Measurements from ENCODE around the gene CREG2.
"Not testable (repeated sequence)": the region's sequence is repeated elsewhere in the genome, so short reads cannot be mapped to it uniquely, and the experiment has no call there.

The CREG2 gene

DNA sequence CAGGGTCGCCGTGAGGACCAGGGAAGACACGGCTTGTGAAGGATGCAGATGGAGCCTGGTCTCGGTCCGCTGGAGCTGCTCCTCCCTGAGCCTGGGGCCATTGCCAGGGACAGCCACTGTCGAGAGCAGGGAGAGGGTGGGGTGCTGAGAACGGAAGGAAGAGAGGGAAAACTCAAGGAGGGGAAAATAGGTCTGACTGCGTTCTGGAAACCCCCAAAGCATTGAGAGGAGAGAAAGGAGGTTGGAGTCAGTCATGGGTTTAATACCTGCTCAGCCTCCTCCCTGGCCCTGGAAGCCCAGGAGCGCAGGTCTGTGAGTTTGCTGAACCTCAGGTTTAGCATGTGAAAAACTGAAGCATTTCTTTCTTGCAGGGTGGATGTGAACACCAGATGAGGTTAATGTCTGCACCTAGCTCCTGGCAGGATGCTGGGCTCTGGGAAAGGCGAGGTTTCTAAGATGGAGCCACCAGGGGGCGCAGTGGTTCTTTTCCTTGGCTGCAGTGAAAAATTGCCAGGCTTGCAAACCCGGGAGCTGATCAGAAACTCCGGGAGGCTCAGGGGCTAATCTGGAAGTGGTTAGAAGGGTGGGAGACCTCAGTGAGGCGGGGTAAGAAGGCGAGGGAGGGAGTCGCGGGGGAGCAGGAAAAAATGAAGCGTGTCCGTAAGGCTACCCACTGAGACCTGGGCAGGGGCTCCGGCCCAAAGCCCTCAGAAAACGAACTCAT lies 45.2 kb downstream of the CREG2 start:
- peak; percentile 50 for DNase-seq

DNA sequence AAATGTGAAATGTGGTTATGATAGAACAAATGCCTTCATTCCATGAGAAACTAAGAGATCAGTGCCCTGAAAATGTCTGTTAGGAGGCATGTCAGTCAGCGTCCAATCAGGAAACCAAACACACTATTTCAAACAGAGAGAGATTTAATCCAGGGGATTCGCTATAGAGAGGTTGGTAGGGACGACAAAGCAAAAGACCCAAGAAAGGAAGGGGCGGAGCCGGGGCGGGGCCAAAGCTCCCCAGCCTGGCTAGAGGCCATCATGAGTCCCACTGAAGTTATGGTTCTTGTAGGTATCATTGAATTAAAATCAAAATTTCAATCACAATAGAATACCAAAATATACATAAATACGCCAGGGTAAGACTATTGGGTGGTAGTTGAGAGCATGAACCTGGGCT lies 45.9 kb downstream of the CREG2 start:
- DNase-seq = no peak

DNA sequence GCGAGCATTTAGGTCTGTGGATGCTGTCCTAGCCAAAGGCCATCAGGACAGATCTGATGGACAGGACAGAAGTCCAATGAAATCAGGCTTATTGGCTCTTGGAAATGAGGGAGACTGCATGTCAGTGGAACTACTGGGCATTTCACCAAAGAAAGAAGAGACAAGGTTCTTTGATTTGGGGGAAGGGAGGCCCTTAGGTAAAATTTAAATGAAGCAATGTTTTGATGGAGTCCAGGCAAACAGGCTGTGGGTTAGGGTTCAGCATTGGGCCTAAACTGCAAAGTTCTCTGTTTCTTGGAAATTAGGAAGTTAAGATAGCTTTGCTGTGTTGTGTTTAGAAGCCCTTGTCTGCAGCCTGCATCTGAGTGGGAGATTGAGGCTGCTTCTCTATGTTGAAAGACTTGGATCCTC lies 47.2 kb downstream of the CREG2 start:
- no peak for DNase-seq

DNA sequence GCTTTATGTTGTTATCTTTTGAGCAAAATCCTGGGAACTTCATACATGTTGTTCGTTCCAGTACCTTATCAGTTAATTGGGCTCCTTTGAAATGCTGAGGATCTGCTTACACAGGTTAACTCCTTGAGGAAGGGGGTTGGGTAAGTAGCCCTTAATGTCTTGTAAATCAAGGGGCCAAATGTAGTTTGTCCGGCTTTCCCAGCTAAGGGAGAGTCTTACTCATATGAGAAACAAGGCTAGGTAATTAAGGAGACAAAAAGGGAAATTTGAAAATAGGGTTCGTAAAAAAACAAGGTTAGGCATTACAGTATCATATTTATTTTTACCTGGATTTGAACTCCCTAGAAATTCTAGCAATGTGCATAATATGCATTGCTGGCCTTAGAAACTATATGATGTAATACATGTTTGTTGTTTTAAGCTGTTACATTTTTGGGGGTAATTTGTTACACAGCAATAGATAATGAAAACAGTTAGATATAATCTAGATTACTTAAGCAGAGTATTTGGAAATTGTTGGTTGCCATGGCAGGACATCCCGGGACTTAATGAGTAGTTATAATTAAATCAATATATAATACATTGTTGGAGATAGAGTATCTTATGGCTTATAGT lies 47.9 kb downstream of the CREG2 start:
- no peak for DNase-seq

DNA sequence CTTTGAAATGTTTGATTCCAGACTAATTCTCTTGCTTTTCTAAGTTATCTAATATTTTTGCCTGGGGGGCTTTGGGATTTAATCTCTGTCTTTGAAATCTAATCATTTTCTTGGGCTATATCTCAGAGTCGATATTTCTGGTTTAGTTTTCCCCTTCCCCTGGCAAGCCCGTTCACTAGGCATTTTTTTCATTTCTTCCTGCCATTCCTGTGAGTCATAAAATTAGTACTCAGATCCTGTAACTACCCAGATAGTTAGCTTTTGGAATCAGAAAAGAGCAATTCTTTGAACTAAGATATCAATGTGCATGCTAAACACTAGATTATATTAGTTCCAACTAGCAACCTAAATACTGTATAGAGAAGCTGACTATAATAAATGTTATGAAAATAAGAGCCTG lies 49.4 kb downstream of the CREG2 start:
- DNase-seq = no peak

DNA sequence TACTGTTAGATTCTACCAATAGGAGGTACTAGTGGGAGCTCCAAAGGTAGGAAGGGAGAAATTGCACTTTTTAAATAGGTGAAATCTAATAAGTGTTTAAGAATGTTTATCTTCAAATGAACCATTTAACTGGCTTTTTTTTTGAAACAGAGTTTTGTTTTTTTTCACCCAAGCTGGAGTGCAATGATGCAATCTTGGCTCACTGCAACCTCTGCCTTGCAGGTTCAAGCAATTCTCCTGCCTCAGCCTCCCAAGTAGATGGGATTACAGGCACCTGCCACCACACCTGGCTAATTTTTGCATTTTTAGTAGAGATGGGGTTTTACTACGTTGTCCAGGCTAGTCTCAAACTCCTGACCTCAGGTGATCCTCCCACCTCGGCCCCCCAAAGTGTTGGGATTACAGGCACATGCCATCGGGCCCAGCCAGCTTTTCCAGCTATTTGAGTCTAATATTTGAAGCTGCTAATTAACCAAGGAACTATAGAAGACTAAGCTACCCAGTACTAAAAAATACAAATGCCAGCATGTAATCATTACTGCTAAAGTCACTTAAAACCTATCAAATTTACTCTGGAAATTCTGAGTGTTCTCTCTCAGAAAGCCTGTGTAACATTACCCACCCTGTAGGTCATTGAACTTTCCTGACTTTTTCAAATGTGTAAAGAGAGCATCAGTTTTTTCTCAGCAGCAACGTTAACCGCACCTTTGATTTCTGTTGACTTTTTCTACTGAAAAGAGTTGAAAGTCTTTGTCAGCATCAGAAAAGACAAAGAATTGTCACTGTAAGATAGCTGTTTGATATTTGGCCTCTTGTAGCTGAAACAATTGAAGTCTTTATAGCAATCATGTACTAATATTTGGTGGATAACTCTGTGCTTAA lies 54.2 kb downstream of the CREG2 start:
- no peak for DNase-seq

DNA sequence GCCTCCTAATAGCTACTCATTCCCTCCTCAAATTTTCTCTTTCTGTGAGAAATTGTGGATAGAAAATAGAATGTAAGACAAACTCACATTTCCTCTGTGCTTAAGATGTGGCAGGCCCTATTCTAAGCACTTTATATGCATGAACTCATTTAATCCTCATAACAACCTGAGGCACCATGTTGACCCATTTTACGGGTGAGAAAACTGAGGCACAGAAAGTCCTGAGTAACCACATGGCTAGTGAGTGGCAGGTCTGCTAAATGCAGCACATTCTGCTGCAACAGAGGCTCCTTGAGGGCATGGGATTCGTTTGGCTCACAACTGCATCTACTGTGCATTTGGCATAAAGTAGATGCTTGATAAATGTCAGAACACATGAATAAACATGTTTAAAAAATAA lies 56.1 kb downstream of the CREG2 start:
- DNase-seq = no peak

DNA sequence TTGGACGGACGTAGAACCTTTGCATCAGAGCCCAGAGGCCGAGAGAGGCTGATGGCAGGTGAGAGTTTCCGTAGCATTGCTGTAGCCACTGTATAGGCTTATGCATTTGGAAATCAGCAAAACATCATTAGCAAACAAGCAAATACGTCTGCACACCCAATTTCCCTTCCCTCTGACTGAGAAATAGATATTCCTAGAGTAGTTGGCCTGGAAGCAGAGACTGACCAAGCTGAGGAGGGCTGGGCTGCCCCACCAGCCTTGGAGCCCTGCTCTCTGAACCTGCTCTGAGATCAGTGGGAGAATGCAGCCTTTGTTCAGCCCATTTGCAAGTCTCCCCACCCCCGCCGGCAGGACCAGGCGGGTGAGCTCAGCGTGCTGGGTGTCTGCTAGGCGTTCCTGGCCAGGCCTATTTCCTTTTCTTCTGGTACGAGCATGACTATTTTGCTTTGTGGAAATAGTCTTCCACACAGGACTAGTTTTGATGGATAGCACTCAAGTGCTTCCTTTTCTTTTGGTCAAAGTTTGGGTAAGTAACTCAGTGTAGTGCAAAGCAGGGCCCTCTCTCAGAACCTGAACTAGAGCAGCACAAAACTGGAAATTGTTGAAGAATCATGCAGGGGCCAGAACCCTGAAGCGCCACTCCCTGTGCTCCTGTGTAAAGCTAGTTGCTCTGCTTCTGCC lies 56.9 kb downstream of the CREG2 start:
- no peak for DNase-seq

DNA sequence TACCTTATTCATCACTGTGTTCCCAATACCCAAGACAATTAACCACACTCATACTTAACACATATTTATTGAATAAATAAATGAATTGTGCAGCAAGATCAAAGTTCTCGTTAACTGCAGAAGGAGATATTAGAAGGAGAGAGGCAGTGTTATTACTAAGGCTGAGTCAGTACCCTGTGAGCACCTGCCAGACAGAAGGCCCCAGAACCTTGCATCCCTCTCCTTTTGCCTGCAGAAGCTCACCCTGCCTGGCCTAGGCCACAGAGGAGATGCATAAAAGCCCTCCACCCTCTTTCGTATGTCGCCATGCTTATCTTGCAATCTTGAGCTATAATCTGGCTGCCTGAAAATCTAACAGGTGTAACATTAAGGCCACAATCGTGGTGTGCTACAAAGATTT lies 58.3 kb downstream of the CREG2 start:
- no peak for DNase-seq

DNA sequence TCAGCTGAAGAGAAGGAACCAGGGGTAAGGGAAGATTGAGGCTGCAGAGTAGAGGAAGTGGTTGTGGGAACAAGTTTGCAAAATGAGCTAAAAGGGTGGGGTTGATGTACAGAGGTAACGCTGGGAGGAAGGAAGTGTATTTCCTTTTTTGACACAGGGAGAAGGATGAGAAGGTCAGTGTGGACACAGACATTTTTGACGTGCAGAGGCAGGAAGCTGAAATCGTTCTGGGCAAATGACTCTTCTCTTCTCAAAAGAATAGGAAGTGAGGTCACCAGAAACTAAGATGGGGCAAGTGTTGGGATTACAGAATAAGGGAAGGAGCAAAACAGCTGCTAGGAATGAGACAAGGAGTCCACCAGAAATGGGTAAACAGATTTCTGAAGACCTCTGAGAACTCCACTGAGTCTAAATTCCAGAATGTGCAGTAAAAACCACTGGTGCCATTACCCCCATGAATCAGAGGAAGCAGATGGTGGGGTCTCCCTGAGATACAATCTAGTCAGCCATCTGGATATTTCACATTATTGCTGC lies 58.8 kb downstream of the CREG2 start:
- peak; percentile 63 for DNase-seq

DNA sequence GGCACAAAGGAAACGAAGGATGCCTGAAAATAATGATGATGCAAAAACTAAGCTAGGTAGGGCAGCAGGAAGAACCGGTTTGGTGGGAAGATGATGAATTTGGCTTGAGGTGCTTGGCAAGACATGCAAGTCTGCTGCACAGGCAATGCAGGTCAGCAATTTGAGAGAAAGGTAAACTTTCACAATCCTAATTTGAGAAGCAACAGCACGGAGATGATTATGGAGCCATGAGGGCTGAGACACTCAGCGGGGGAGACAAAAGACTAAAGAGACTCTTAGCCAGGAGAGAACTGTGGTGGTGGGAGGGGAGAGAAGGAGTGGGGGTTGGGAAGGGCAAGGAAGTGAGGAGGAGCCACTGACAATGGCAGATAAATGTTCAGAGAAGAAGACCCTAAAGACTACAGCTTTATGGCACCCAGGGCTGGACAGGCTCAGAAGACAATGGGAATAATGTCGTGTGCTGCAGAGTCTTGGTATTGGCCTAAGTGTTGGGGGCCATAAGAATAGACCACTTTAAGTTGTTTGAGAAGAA lies 59.4 kb downstream of the CREG2 start:
- DNase-seq = no peak

DNA sequence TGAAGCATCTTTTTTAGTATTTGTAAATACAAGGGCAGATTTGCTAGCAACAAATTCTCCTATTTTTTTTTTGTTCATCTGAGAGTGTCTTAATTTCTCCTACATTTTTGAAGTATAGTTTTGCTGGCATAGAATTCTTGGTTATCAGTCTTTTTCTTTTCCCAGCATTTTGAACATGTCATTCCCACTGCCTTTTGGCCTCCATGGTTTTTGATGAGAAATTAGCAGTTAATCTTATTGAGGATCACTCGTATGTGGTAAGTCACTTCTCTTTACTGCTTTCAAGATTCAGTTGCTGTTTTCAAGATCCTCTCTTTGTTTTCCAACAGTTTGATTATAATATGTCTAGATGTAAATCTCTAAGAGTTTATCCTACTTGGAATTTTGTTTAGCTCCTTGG lies 61.9 kb downstream of the CREG2 start:
- DNase-seq = no peak

DNA sequence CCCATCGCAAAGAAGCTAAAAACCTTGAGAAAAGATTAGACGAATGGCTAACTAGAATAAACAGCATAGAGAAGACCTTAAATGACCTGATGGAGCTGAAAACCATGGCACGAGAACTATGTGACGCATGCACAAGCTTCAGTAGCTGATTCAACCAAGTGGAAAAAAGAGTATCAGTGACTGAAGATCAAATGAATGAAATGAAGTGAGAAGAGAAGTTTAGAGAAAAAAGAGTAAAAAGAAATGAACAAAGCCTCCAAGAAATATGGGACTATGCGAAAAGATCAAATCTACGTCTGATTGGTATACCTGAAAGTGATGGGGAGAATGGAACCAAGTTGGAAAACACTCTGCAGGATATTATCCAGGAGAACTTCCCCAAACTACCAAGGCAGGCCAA lies 70.7 kb downstream of the CREG2 start:
- DNase-seq = not testable (repeated sequence)

DNA sequence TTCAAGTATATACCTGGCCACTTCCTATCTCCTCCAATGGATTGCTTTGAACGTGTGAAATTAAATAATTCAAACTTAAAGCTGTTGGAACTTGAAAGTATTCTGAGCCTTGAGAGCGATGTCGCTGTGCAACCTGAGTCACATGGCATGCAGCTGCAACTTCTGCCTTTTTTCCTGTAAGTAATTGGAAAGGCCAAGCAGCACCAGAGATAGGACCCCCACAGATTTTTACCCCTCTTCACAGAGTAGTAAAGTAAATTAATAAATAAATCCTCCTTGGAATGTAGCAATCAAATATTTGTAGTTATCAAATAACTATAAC lies 75.6 kb downstream of the CREG2 start:
- DNase-seq = no peak

DNA sequence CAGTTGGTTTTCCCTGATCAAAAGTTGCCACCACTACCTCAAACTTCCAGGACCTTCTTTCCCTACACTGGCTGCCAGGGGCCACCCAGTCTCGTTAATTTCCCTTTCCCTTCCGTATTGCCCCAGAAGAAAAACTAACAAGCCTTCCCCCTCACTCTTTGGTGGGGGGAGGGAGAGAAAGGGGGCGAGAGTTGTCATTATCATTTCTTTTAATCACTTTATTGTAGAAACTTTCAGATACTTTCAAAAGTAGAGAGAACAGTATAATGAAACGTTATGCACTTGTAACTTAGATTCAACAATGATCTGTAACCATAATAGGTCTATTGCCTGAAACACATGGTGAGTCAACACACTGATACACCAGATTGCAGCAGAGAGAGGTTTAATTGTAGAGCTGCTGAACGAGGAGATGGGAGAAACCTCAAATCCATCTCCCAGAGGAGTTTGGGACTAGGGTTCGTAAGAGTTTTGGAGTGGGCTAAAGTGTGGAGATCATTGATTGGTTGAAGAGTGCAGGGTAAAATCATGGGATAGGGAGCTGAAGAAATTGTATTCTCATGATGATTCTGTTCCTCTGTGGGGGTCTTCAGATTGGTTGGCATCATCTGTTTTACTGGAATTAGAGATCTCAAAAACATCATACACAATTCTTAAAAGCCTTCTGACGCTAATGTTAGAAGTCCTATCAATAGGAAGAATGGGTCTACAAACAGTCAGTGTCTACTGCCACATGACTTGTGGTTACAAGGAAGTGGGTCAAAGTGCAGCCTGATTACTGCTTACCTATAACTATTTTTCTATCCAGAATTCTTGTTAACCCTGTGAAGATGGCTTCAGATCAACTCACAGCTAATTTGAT lies 76.2 kb downstream of the CREG2 start:
- no peak for DNase-seq

DNA sequence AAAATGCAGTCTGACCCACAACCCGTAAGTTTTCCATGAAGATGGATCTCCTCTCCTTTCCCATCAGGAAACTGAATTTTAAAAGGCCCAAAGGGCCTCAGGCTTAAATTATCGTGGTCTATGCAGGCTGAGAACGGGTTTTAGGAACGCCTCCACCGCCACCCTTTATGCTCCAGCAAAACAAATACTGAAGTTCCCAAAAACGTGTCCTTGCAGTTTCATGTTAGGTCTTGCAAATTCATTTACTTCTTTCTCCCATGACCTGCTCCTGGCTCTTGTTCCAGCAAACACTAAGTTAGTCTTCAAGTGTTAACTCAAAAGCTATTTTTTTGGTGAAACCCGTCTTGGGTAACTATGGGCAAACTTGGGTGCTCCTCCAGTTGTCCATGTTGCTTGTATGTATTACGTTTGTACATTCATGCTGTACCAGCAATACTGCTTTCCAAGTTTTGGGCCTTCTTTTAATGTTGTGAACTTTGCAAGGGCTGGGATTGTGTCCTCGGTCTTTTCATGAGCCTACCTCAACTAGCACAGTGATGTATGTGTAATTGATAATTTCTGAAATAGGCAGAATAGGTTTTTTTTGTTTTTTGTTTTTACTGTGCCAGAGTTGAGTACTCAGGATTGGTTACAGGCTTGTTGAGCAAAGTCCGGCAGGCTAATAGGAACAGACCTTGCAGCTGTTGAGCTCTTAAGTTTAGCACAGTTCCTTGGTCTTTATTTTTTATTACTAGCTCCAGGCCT lies 77.0 kb downstream of the CREG2 start:
- DNase-seq = no peak

DNA sequence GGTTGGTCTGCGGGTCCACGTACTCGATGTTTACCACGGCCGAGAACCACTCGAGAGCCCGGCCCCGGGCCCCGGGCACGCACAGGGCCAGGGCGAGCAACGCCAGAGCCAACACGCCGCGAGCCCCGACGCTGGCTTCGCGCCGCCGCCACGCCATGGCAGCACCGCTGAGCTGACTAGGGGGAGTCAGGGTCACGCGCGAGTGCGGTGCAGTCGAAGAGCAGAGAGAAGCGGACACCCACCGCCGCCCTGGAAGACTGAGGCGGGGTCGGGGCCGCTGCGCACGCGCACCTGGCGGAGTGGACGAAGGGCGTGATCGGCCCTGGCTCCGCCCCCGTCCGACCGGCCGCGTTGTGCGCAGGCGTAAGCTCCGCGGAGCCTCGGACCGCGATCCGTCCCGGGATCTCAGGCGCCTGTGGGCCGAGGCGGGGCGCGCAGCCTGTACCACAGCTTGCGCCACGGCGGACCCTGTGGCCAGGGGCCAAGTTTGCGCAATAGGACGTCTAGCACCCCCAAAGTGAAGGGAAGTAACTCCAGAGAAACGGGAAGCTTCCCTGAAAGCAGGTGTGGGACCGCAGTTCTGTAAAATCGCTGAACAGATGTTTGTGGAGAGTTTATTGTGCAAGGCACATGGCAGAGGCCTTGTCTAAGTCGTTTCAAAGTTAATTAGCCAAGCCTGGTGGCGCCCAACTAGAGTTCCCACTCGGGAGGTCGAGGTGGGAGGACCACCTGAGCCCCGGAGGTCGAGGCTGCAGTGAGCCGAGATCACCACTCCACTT lies 78.7 kb downstream of the CREG2 start, which contains the start of gene RNF149:
TSS of gene RNF149 (minus strand) at position 270 of the 779 bp plus-strand sequence. CDS start at position 157, 113 bp downstream.
- DNase-seq = peak; percentile 92

DNA sequence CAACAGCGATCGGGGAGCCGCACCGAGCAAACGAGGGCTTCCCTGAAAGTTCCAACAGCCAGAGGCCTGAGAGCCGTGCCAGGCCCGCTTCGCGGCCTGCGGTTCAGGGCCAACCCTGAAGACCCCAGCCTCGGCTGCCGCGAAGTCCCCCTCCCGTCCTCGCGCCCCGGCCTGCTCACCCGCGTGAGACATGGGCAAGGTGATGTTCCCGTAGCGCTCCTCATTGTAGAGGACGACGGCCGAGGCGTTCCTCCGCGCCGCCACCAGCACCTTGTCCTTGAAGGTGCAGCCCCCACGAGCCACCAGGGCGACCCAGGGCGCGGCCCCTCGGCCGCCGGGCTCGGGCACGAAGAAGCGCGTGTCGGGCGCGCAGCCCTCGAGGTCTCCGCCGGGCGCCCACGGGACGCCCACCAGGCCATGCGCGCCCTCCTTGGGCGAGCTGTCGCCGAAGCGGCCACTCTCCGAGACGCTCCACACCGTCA lies 79.3 kb downstream of the CREG2 start:
- DNase-seq = no peak

DNA sequence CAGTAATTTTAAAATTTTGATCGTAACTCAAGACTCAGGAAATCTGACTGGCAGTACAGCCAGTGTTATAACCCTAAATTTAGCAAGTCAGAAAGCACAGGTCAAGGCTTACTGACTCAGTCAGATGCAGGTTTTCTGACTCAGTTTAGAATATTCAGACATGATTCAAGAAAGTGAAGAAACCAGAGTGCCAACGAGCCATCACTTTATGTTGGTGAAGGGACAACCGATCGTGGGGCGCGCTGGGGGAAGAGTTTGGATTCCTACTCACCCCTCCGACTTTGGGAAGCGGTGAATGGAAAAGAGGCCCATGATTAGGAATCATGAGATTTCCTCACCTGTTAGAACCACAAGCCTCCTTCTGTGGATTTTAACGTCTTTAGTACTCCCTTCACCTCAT lies 79.8 kb downstream of the CREG2 start:
- no peak for DNase-seq

DNA sequence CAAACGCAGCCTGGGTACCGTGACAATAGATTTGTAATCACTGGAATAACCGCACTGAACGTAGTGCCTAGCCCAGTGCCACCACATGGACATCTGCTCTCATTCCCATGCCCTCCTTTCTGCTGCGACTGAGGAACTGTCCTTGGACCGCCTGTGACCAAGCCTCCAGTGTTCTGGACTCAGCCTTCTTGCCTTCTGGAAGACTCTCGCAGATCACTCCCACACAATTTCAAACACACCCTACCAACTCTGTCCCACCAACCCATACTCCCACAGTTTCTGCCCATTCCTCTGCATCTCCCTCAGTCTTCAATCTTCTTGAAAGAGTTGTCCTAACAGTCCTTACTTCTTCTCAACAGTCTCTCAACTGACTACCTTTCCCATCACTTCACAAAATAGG lies 80.9 kb downstream of the CREG2 start:
- no peak for DNase-seq

Measured in CD4-positive, alpha-beta T cell treated with Interferon gamma for 1 hour (primary cell).